Activated CD4-positive, alpha-beta T cell treated with anti-CD3 and anti-CD28 coated beads, Interleukin-2, amount 50 U/mL, for 48 hours (primary cell): ENCODE results near the gene FAM162A.
"Not testable (repeated sequence)": the region's sequence is repeated elsewhere in the genome, so short reads cannot be mapped to it uniquely, and the experiment has no call there.

Source experiments
- DNase-seq, 2 experiments: peaks; one replicate each; pipeline ENCODE4 v3.0.0-alpha.2; 2020

Gene FAM162A

DNA sequence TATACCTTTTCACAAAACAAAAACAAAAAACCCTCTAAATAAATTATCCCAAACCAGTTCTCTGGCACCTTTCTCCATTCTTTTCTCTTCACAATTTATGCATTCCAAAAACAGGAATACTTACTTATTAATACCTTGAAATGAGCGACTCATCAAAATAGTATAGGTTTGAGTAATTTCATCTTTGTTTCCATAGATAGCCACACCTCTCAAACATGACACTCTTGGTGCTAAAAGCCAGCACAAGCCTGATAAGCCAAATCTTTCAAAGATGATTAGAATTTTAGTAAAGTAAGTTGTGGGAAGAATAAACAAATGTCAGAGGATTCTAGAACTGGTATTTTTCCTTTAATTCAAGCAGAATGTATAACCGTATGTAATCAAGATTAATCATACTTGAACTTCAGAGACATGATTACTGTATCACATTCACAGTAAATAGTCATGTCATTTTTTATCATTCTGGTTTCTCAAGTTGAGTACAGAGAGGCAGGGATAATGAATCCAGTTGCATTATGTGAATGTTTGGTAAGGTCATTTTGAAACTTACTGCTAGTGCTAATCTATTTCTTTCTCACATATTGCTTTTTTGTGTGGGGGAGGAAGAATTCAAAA lies 44.0 kb downstream of the FAM162A start:
- DNase-seq: no peak

DNA sequence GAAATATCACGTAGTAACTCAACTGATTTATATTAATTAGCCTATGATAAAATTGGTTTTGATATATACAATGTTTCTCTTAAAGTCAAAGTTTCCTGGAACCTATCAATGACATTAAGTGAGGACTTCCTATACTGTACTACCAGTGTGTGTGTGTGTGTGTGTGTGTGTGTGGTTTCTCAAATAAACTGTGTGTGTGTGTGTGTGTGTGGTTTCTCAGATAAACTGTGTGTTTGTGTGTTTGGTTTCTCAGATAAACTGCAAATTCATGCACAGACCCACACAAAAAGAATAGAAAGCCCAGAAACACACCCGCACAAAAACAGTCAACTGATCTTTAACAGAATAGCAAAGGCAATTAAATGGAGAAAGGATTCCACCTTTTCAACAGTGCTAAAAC lies 46.4 kb downstream of the FAM162A start:
- DNase-seq: no peak

DNA sequence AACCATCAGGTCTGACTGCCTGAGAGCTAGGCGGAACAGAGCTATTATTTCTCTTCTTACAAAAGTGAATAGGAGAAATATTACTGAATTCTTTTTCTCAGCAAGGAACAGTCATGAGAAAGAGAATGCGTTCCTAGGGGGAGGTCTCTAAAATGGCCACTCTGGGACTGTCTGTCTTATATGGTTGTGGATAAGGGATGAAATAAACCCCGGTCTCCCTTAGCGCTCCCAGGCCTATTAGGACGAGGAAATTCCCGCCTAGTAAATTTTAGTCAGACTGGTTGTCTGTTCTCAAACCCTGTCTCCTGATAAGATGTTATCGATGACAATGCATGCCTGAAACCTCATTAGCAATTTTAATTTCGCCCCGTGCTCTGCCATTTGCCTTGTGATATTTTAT lies 52.0 kb downstream of the FAM162A start:
- DNase-seq: no peak

DNA sequence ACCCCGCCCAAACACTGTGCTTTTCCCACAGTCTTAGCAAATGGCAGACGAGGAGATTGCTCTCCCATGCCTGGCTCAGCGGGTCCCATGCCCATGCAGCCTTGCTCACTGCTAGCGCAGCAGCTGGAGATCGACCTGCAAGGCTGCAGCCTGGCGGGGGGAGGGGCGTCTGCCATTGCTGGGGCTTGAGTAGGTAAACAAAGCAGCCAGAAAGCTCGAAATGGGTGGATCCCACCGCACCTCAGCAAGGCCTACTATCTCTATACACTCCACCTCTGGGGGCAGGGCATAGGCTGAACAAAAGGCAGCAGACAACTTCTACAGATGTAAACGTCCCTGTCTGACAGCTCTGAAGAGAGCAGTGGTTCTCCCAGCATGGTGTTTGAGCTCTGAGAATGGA lies 59.1 kb downstream of the FAM162A start:
- DNase-seq: no peak

DNA sequence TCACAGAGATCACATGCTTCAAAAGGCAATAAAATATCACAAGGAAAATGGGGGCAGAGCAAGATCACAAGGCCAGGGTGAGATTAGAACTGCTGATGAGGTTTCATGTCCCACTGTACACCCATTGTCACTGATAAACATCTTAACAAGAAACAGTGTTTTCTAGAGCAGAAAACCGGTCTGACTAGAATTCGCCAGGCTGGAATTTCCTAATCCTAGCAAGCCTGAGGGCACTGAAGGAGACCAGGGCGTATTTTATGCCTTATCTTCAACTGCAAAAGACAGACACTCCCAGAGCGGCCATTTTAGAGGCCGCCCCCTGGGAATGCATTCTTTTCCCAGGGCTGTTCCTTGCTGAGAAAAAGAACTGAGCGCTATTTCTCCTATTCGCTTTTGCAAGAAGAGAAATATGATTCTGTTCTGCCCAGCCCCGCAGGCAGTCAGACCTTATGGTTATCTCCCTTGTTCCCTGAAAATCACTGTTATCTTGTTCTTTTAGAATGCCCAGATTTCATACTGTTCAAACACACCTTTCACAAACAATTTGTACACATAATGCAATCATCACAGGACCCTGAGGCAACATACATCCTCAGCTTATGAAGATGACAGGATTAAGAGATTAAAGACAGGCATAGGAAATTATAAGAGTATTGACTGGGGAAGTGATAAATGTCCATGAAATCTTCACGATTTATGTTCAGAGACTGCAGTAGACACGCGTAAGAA lies 59.9 kb downstream of the FAM162A start:
- not testable (repeated sequence) for DNase-seq

DNA sequence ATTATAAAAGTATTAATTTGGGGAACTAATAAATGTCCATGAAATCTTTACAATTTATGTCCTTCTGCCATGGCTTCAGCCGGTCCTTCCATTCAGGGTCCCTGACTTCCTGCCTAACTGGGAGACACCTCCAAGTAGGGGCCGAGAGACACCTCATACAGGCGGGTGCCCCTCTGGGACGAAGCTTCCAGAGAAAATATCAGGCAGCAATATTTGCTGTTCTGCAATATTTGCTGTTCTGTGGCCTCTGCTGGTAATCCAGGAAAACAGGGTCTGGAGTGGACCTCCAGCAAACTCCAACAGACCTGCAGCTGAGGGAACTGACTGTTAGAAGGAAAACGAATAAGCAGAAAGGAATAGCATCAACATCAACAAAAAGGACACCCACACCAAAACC lies 60.5 kb downstream of the FAM162A start:
- not testable (repeated sequence) for DNase-seq

DNA sequence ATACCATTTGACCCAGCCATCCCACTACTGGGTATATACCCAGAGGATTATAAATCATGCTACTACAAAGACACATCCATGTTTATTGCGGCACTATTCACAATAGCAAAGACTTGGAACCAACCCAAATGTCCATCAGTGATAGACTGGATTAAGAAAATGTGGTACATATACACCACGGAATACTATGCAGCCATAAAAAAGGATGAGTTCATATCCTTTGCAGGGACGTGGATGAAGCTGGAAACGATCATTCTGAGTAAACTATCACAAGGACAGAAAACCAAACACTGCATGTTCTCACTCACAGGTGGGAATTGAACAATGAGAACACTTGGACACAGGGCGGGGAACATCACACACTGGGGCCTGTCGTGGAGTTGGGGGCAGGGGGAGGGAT lies 64.2 kb downstream of the FAM162A start:
- DNase-seq: not testable (repeated sequence)

DNA sequence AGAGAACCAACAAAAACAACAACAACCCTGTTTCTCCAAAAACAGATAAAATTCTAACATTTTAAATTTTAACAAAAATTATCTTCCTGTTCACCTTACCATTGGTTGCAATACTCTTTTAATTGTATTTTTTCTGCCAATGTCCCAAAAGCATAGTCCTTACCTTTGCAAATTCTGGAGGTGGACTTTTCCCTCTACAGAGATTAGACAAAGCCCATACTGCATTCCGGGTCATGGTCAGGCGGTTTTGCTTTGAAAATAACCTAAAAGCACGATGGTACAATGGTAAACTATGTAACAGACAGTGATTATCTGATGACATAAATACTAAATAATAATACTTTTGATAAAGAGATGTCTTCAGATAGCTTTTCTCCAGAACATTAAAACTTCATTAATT lies 67.4 kb downstream of the FAM162A start:
- DNase-seq: no peak

DNA sequence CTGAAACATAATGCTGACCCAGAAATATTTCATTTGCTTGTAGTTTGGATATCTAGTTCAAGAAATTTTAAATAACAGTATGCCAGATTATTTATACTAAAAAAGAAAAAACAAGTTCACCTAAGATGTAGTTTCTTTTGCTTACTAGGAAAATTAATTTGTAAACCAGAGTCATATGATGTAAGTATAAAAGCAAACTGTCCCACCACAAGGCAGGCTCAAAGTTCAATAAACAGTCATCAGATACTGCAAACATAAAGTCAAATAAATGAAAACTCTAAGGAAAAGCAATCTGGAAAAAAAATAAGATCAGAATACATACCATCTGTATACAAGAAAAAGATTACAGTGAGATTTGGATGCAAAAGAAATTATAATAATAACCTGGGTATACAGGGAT lies 72.1 kb downstream of the FAM162A start:
- no peak for DNase-seq

DNA sequence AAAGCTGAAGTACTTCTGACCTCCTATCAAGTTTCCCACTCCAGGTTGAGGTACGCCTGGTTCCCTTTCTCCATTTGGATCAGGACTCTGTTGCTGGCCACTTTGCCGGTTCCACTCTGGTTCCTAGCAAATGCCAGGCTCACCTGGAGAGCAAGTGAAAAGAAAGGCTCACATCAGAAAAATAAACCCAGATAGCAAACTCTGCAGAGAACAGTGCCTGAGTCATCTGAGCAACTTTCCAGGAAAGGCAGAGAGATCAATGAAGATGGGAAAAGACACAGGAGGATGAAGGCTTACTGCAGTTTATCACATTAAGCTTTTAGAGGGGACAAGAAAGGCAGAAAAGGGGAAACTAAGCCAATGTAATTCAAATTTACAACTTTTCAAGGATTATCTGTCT lies 73.7 kb downstream of the FAM162A start:
- no peak for DNase-seq

DNA sequence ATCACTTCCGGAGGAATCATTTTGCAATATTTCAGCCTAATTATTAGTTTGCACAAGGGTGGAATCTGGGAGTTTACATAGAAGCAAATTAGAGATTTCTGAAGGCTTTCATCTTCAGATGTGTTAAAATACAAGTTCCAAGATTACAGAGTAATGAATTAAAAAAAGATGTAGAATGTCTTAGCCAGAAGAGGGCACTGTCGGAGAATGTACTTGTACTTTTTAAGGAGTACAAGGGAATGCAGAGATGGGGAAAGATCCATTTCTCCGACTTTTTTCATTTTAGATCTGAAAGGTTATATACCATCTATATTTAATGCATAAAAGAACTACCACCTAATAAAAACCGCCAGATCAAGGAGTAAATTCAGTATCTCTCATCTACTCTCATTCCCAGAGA lies 75.0 kb downstream of the FAM162A start:
- no peak for DNase-seq

DNA sequence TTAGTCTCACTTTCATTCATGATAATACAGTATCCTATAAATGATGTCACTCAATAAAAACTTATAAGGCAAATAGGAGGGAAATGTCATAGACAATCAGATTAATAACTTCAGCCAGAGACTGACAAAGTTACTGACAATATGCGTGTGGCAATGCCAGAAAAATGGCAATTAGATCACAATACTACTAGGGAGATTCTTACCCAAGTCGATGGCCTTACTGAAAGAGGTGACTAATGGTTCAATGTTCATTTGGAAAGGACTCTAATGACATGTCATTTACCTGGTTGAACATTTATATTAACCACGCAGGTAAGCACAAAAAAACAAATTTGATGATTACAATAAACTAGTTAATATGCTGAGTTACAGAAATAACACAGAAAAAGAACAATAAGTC lies 77.8 kb downstream of the FAM162A start:
- DNase-seq: no peak
